GM23248 (cell line): Measurements from ENCODE around the gene MYLK3. TPM values are rescaled to one million over a fixed set of nuclear protein-coding genes. Genes with fewer than 3 reads are reported as not detected.

ENCODE experiments used
- DNase-seq: peaks from one replicate; pipeline ENCODE4 v3.0.0-alpha.2; 2015
- H2AFZ ChIP-seq: fragments of 200-600 bp; sonication (generic); 2 replicates; pipeline ENCODE4 v1.6.1; 2016; ENCODE audit warnings: antibody characterized with exemption
- H3F3A ChIP-seq: fragments of 200-600 bp; sonication (generic); 2 replicates; pipeline ENCODE4 v1.6.1; 2016; ENCODE audit warnings: mild to moderate bottlenecking, antibody characterized with exemption, mixed run types; ENCODE audit not compliant: insufficient read depth
- H3K27ac ChIP-seq: fragments of 200-600 bp; sonication (generic); 2 replicates; pipeline ENCODE4 v1.5.1; 2016; ENCODE audit warnings: mild to moderate bottlenecking
- H3K27me3 ChIP-seq: fragments of 200-600 bp; sonication (generic); replicated peaks from 2 replicates; pipeline ENCODE4 v1.6.1; 2016; ENCODE audit warnings: mild to moderate bottlenecking; ENCODE audit not compliant: insufficient read depth
- H3K36me3 ChIP-seq: fragments of 200-600 bp; sonication (generic); 2 replicates; pipeline ENCODE4 v1.6.1; 2016; ENCODE audit warnings: low read depth, mild to moderate bottlenecking
- H3K4me1 ChIP-seq: fragments of 200-600 bp; sonication (generic); 2 replicates; pipeline ENCODE4 v1.6.1; 2016; ENCODE audit warnings: mild to moderate bottlenecking; ENCODE audit not compliant: insufficient read depth
- H3K4me2 ChIP-seq: fragments of 200-600 bp; sonication (generic); one replicate; pipeline ENCODE4 v1.6.1; 2016; ENCODE audit warnings: mild to moderate bottlenecking; ENCODE audit not compliant: unreplicated experiment
- H3K4me3 ChIP-seq: fragments of 200-600 bp; sonication (generic); 2 replicates; pipeline ENCODE4 v1.5.1; 2016; ENCODE audit warnings: mild to moderate bottlenecking
- H3K79me2 ChIP-seq: fragments of 200-600 bp; sonication (generic); 2 replicates; pipeline ENCODE4 v1.6.1; 2016; ENCODE audit warnings: mild to moderate bottlenecking; ENCODE audit not compliant: insufficient read depth
- H3K9ac ChIP-seq: fragments of 200-600 bp; sonication (generic); 2 replicates; pipeline ENCODE4 v1.6.1; 2016; ENCODE audit warnings: mild to moderate bottlenecking
- H3K9me2 ChIP-seq: fragments of 200-600 bp; sonication (generic); 2 replicates; pipeline ENCODE4 v1.6.1; 2016; ENCODE audit warnings: mixed run types, mild to moderate bottlenecking, moderate library complexity; ENCODE audit not compliant: insufficient read depth
- H3K9me3 ChIP-seq: fragments of 200-600 bp; sonication (generic); one replicate; pipeline ENCODE4 v1.6.1; 2017; ENCODE audit warnings: low read depth
- H4K20me1 ChIP-seq: fragments of 200-600 bp; sonication (generic); 2 replicates; pipeline ENCODE4 v1.6.0; 2016; ENCODE audit not compliant: insufficient read depth
- EZH2 ChIP-seq: fragments of 200-600 bp; sonication (generic); IDR thresholded peaks from 2 replicates; pipeline ENCODE4 v1.6.1; 2018; ENCODE audit warnings: antibody characterized with exemption, mild to moderate bottlenecking; ENCODE audit not compliant: insufficient read depth, poor library complexity, severe bottlenecking
- EZH2phosphoT487 ChIP-seq: fragments of 200-600 bp; sonication (generic); IDR thresholded peaks from 2 replicates; pipeline ENCODE4 v1.6.1; 2018; ENCODE audit warnings: antibody characterized with exemption, moderate library complexity, mild to moderate bottlenecking, low read depth; ENCODE audit not compliant: insufficient read depth
- WGBS, 2 experiments: methylation state at CpG; one replicate each; pipeline ENCODE4 v1.1.6; 2015 to 2017; ENCODE audit warnings: low lambda C conversion rate in 2 of 2, low coverage in 1 of 2; ENCODE audit errors: missing lambda C conversion rate in 2 of 2; 5-methylcytosine and 5-hydroxymethylcytosine counted together
- in situ Hi-C: fragments of 300-500 bp; cut with MboI; formaldehyde crosslinking; loops from 2 replicates; pipeline ENCODE4 v1.15.0; 2020
- polyA plus RNA-seq: library from polyadenylated mRNA; unstranded; fragments of >200 nt; fragmentation: Nextera tagmentation; extraction: Ambion mirVana; gene quantifications from 2 replicates; pipeline ENCODE4 v1.2.1, GENCODE V29; 2016
- total RNA-seq: library from RNA; depleted of rRNA; stranded (reverse); fragments of >200 nt; shearing (Covaris generic); gene quantifications from 2 replicates; pipeline ENCODE4 v1.2.3, GENCODE V29; 2014; rRNA removed

MYLK3 gene
- total RNA-seq (not detected in 2 replicates), polyA plus RNA-seq (0.11 TPM in 1 of 2 replicates, not detected in the other)

DNA sequence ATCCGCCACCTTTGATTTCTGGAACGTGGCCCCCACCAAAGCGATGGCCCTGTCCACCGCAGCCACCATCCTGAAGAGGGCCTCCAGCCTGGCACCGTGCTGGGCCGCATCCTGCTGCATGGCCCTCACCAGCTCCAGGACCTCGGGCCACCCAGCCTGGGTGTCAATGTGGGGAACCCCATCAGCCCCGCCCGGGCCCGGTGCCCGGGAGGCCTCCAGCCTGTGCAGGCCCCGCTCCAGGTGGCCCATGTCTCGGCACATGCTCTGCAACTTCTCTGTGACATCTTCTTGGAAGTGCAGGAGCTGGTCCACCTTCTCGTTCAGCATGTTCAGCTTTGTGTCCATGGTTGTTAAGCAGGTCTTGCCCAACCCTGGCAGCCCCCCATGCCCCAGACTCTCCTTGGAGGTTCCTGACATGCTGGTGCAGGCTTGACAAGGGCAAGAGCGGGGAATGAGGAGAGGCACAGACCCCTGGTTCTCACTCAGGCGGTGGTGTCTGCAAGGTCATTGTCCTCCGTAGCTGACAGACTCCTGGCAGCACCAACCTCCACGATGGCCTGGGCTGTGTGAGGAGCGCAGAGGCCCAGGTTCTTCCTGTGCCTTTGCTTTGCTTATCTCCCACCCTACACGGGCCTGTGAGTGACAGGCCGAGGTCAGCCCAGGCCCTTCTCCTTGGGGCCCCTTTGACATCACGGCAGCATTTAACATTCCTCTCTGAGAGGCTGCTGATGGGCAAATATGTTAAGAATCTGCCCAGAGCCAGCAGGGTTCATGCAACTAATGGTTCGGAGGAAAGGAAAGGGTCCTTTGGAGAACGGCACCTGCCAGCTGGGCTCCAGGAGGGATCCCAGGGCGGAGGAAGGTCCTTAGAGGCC is at the start of gene MYLK3:
MYLK3 (minus strand) TSS at position 568 of the 875 bp plus-strand sequence; CDS start at position 417, 151 bp downstream.
- Histone ChIP-seq H3K36me3 (no peaks in the 10 kb centered on the region), H3K9me3 (no peaks in the 10 kb centered on the region), H3K27me3 (no peaks in the 10 kb centered on the region), H3F3A (no peaks in the 10 kb centered on the region), H3K4me1 (0 out of 2 replicates have a peak, but pooled peaks cover 5% of the 10 kb centered on the region), H3K27ac (no peak within 1 kb of the TSS), H3K4me3 (no peak within 1 kb of the TSS), H3K4me2 (no peak within 1 kb of the TSS), H2AFZ (no peak within 1 kb of the TSS), H3K79me2 (no peaks in the 10 kb centered on the region), H3K9me2 (no peaks in the 10 kb centered on the region), H4K20me1 (no peaks in the 10 kb centered on the region), H3K9ac (no peak within 1 kb of the TSS)
- in situ Hi-C loops = no loop called here
- 68 to 69% methylated on average over 21 to 25 of the region's 25 CpGs for WGBS, 2 experiments
- TF ChIP-seq EZH2 (no peak), EZH2phosphoT487 (no peak)
- DNase-seq = no peak

GRCh38 chr16:46797501-46797900 is 49.4 kb upstream of the MYLK3 start:
- Histone ChIP-seq H3K36me3 (no peaks in the 10 kb centered on the region), H3K4me1 (no peaks in the 10 kb centered on the region), H4K20me1 (no peaks in the 10 kb centered on the region), H3K4me3 (no peak overlapping the region), H3K27ac (no peak overlapping the region), H3F3A (no peaks in the 10 kb centered on the region), H3K4me2 (no peak overlapping the region), H3K79me2 (no peaks in the 10 kb centered on the region), H2AFZ (no peak overlapping the region), H3K9me3 (no peaks in the 10 kb centered on the region), H3K9me2 (no peaks in the 10 kb centered on the region), H3K9ac (no peak overlapping the region), H3K27me3 (no peaks in the 10 kb centered on the region)
- in situ Hi-C loops = no loop called here
- no peak for TF ChIP-seq EZH2phosphoT487
- TF ChIP-seq EZH2 = no peak
- WGBS, 2 experiments = 97 to 100% methylated on average over 4 of the region's 4 CpGs
- DNase-seq = no peak

DNA sequence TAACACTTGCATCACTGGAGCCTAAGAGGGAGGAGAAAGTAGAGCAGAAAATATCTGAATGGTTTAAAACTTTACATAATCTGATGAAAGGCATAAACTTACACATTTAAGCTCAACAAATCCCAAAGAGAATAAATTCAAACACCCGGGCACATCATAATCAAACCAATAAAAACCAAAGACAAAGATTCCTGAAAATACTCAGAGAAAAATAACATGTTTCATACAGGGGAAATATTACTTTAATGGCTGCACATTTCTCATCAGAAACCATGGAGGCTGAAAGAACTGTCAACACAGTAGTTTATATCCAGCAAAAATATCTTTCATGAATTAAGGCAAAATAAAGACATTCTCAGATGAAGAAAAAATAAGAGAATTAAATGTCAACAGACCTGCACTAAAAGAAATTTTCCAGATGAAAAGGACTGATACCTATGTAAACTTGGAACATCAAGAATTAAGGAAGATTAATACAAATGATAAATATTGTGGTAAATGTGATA is 48.7 kb upstream of the MYLK3 start:
- Histone ChIP-seq H2AFZ (no peak overlapping the region), H3K27ac (no peak overlapping the region), H3K4me1 (no peaks in the 10 kb centered on the region), H3K4me2 (no peak overlapping the region), H3K4me3 (no peak overlapping the region), H3K9me3 (no peaks in the 10 kb centered on the region), H3K79me2 (no peaks in the 10 kb centered on the region), H4K20me1 (no peaks in the 10 kb centered on the region), H3K9me2 (no peaks in the 10 kb centered on the region), H3K27me3 (no peaks in the 10 kb centered on the region), H3K9ac (no peak overlapping the region), H3K36me3 (no peaks in the 10 kb centered on the region), H3F3A (no peaks in the 10 kb centered on the region)
- DNase-seq = no peak
- in situ Hi-C loops = no loop called here
- TF ChIP-seq EZH2phosphoT487 = no peak
- 47 to 56% methylated on average over 1 of the region's 1 CpG for WGBS, 2 experiments

- Histone ChIP-seq H3K9ac (no peak overlapping the region), H2AFZ (no peak overlapping the region), H3K4me1 (no peaks in the 10 kb centered on the region), H3K27me3 (no peaks in the 10 kb centered on the region), H4K20me1 (no peaks in the 10 kb centered on the region), H3K9me2 (no peaks in the 10 kb centered on the region), H3K4me3 (no peak overlapping the region), H3F3A (peaks cover 12% of the 10 kb centered on the region; the same call in 1 of the 2 replicates), H3K9me3 (no peaks in the 10 kb centered on the region), H3K27ac (no peak overlapping the region), H3K36me3 (no peaks in the 10 kb centered on the region), H3K79me2 (no peaks in the 10 kb centered on the region), H3K4me2 (no peak overlapping the region)
- TF ChIP-seq EZH2 (no peak), EZH2phosphoT487 (no peak)
- 98 to 100% methylated on average over 1 of the region's 1 CpG for WGBS, 2 experiments
- in situ Hi-C loops = no loop called here
- no peak for DNase-seq
Observed at GRCh38 chr16:46793841-46794240, 45.7 kb upstream of the MYLK3 start.
